ENCODE data around the gene PGAM1.
A peak's percentile ranks its signal among the peaks of the same experiment; 100 is the strongest.
"Not testable (repeated sequence)": the region's sequence is repeated elsewhere in the genome, so short reads cannot be mapped to it uniquely, and the experiment has no call there.

The PGAM1 gene

DNA sequence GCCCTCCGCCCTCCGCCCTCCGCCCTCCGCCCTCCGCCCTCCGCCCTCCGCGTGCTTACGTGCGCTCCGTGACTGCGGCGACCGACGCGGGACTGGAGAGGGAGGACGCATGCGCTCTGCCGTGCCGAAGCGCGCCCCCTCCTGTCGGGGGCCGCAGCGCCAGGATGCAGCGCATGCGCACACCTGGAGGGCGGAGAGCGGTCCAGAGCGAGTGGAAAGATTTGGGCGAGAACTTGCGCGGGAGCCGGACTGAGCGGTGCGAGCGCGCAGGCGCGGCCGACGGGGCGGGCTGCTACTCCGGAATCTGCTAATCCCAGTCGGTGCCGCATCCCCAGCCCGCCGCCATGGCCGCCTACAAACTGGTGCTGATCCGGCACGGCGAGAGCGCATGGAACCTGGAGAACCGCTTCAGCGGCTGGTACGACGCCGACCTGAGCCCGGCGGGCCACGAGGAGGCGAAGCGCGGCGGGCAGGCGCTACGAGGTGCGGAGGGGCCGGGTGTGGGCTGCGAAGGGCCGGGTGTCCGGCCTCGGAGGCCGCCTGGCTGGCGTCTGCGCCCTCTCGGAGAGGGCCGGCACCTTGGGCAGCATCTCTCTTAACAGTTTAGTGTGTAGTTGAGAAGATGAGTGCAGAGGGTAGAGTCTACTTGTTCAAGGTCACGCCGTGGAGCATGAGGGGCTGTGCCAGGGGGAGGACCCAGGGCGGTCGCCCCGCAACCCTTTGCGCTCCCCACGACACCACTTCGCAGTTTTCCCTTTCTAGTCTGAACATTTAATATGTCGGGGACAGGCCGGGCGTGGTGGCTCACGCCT lies at the start of gene PGAM1:
TSS of gene PGAM1 (plus strand) at position 228 of the 812 bp plus-strand sequence. CDS start at position 345, 117 bp downstream.
- peak; percentile 90 for DNase-seq (ENCODE audit: low read depth)

DNA sequence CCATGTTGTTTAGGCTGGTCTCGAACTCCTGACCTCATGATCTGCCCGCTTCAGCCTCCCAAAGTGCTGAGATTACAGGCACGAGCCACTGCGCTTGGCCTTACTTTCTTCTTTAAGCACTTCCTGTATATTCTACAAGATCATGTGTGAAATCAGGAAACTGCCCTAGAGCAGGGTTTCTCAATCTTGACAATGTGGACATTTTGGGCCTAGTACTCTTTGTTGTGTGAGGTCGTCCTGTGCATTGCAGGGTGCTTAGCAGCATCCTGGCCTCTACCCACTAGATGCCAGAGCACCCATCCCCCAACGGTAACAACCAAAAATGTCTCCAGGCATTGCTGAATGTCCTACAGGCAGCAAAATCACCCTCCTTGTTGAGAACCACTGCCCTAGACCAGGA lies 49.6 kb upstream of the PGAM1 start:
- DNase-seq (ENCODE audit: low read depth), result no peak

DNA sequence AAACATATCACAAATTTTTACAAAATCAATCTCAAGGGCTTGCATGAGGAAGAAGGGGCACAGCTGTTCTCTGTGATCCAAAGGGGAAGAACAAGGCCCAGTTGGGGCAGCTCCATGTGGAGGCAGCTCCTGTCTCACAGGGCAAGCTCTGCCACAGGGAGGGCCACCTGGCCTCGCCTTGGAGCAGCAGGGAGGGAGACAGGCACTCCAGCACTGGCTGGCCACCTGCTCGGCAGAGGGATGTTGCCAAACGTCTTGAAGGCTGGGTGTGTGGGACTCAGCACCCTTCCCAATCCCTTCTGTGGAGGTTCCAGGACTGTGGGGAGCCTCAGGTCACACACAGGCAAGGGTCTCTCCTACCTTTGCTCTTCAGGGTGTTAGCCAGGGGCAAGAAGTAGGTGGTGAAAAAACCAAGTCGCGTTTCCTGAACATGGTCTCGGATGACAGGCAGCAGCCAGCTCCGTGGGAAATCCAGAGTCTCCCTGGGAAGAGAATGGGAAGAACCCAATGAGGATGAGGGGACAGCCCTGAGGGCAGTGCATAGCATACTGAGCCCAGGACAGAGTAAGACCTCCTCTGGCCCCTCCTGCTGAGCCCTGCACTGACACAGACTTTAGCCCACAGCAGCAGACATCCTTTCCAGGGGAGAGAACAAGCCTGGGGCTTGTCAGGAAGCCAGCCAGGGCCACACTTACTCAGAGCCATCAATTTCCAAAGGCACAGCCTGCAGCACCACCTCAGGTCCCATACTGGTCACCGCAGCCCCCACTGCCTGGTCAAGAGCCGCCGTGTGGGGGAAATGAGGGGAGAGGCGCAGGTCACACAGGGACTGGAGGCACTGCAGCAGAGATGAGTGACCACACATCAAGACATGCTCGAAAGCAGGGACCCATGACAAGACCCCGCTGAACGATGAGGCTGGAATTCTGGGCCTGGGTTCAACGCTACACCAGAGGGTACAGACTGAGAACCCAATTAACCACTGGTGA lies 46.8 kb upstream of the PGAM1 start:
- DNase-seq (ENCODE audit: low read depth), result no peak

DNA sequence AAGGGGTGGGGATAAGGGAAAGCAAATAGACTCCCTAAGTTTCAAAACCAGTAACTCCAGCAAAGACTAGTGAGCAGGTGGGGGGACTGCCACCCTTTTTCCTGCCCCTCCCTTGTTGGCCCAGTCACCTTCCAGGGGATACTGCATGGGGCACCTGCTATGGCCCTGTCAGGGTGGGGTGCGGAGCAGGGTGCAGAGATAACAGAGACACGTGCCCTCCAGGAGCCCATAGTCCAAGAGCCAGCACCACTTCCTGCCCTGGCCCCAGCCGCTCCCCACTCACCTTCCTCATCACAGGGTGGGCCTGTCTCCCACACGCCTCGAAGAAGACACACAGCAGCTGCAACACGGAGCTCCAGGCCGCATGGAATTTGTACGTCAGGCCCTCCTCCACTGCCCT lies 45.5 kb upstream of the PGAM1 start:
- DNase-seq (ENCODE audit: low read depth), result no peak

DNA sequence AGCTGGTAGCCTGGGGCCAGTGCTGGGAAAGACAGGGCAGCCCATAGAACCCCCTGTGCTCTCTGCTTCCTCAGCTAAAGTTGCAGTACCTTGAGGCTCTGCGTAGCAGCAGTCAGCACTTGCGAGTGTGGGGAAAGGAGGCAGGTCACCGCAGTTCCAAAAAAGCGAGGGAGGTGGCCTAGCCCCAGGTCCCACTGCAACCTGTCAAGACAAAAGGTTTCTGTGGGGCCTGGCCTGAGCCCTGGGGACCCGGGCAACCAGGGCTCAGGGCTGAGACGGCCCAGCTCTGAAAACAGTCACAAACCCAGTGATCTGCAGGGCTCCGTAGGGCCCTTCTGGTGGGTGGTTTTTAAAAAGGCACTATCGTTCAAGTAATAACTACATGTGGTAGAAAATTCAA lies 44.4 kb upstream of the PGAM1 start:
- no peak for DNase-seq (ENCODE audit: low read depth)

DNA sequence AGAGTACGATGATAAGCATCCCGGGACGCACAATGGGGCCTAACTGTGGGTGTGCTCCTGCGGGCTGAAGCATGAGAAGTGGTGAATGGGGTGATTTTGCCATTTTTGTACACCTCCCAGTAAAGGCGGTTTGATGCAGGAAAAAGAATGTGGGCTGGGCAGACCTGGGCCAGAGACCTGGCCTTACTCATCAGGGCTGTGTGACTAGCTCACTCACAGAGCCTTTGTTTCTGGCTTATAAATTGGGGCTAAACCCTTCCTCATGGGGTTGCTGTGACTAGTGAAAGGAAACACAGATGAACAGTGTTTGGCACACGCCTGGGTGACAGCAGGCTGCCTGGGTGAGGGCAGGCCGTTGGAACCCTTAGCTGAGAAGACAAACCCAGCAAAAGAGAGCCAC lies 42.8 kb upstream of the PGAM1 start:
- no peak for DNase-seq (ENCODE audit: low read depth)

DNA sequence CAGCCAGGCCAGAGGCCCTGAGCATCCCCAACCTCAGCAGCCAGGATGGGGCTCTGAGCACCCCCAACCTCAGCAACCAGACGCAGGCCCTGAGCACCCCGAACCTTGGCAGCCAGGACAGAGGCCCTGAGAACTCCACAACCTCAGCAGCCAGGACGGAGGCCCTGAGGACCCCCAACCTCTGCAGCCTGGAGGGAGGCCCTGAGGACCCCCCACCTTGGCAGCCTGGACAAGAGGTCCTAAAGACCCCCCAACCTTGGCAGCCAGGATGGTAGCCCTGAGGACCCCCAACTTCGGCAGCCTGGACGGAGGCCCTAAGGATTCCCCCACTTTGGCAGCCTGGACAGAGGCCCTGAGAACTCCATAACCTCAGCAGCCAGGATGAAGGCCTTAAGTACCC lies 41.8 kb upstream of the PGAM1 start:
- no peak for DNase-seq (ENCODE audit: low read depth)

DNA sequence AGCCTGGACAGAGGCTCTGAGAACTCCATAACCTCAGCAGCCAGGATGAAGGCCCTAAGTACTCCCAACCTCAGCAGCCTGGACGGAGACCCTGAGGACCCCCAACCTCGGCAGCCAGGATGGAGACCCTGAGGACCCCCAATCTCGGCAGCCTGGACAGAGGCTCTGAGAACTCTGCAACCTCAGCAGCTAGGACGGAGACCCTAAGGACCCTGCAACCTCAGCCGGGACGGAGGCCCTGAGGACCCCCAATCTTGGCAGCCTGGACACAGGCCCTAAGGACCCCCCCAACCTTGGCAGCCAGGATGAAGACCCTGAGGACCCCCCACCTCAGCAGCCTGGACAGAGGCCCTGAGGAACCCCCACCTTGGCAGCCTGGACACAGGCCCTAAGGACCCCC lies 41.4 kb upstream of the PGAM1 start:
- no peak for DNase-seq (ENCODE audit: low read depth)

DNA sequence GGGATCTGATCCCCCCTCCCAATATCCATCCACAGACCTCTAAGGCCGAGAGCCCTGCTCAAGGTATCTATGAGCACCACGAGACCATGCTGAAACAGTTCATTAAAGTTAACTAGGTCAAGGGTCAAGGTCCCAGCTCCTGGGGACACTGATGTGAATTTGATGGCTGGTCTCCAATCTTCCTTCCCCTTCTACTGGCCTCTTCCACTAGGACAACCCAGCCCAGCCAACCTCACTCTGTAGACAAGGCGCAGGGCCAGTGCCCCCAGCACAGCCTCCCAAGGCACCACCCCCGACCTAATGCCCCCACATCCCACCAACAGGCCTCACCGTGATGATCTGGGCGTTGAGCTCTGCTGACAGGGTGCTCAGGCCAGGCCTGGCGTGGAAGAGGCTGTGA lies 40.4 kb upstream of the PGAM1 start:
- DNase-seq (ENCODE audit: low read depth), result no peak

DNA sequence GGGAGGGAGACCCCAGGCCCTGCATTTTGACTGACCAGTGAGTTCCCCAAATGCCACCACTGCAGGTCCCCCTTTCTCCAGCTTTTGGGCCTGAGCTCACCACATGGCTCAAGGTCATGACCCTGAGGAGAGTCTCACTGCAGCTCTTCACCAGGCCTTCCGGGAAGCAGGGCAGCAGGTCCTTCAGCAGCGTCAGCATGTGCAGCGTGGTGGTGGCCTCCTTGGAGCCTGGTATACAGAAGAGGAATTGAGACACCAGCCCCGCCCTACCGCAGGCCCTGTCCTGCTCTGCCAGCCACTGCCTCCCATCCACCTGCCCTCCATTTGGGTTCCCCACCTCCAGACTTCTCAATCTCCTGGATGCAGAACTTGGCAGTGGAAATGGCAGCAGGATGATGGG lies 37.8 kb upstream of the PGAM1 start:
- no peak for DNase-seq (ENCODE audit: low read depth)

DNA sequence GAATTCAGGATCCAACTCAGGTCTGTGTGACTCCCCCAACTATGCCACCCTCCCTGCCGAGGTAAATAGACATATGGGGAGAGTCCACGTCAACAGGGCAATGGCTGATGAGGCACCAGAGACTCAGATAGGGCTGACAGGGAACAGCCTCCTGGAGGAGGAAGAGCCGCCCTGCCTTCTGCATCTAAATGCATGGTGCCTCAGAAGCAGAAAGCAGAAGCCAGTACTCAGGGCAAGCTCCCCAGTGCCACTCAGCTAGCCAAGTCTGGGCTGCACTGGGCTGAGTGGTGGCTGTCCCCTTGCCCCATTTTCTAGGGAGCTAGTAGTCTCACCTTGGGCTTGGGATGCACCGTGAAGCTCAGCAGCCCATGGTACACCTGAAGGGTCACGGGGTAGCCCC lies 35.9 kb upstream of the PGAM1 start:
- no peak for DNase-seq (ENCODE audit: low read depth)

DNA sequence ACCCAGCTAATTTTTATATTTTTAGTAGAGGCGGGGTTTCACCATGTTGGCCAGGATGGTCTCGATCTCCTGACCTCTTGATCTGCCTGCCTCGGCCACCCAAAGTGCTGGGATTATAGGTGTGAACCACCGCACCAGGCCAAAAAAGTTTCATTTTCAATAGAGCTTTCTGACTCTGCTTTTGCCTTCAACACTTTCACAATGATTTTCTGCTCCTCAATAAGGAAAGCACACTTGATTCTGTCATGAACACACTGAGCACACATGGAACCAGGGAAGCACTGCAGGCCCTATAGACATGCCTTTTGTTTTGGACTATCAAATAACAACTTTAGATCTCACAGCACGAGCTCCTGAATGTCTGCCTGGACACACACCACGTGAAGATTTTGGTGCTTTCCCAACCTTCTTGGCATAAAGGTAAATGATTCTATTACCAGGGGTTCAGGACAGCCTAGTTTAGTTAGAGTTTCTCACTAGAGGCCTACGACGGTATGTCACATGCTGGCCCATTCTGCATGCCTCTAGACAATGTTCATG lies 32.9 kb upstream of the PGAM1 start:
- no peak for DNase-seq (ENCODE audit: low read depth)

DNA sequence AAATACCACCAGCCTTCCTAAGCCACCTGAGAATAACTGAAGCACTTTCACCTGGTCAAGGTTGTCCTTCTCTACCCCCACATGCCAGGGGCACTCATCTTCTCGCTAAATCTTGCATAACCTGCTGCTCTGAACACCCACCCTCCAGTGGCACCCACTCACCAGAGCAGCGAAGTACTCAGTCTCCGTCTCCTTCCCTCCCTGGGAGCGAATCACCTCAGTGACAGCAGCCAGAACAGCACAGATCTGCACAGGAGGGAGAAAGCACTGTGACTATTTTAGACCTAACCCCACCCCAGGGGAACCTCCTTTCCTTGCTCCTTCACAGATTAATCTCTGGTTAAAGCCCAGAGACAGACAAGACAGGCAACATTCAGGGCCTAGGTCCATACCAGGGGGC lies 29.9 kb upstream of the PGAM1 start:
- DNase-seq (ENCODE audit: low read depth), result no peak

DNA sequence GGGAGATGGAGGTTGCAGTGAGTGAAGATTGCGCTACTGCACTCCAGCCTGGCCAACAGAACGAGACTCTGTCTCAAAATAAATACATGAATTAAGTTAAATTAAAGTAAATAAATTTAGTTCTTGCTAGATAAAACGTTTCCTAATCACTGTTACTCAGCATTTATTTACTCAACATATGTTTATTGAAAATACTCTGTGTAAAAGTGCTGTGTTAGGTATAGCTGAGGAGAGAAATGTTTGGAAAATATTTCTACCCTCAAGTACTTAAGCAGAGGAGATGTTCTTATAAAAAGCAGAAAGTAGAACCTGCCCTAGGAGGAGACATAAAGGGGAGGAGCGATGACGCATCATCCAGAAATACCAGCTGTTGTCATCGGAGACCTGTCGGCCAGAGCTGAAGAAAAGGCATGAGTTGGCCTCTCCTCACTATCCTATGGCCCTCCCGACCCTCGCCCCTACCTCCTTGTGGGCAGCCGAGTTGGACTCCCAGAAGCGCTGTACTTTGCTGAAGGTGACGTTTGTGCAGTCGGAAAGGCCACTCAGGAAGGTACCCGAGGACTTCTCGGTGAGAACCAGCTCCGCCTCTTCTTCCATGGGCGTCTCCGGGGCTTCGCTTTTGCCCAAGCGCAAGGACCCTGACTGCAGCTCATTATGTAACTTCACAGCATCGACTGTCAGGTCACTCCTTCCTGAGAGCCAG lies 26.0 kb upstream of the PGAM1 start:
- DNase-seq (ENCODE audit: low read depth), result no peak

DNA sequence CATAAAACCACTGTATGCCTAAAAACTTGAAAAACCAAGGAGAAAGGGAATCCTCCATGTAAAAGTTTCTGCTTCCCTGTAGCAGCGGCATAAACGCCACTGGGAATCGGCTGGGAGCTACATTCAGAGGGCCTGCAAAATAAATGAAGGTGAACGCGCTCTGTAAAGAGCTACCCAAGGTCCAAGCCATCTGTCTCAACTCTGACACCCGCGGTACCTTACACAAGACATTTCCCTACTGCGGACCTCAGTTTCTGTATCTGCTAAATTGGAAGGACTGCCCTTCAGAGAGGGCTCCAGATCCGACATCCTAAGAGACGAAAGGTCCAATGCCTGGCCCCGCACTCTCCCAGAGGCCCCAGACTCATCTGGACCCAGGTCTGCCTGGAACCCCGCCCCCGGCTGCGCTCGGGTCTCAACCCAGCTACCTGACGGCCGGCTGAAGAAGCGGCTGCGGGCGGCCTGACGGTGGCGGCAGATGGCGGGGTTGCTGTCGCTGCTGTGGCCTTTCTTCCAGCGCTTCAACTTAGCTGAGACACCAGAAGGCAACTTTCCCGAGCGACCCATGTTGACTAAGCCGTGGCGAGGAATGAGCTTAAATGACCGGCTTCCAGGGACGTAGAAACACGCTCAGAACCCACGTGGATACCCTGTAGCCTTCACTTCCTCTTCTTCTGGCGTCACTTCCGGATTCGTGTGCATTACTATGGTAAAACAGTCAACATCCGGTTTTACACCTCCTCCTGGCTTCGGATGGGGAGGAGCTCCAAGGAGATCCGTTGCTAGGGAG lies 25.1 kb upstream of the PGAM1 start, which contains the start of gene RRP12:
TSS of gene RRP12 (minus strand) at position 676 of the 790 bp plus-strand sequence. CDS start at position 567, 109 bp downstream.
- DNase-seq (ENCODE audit: low read depth), result peak; percentile 83

DNA sequence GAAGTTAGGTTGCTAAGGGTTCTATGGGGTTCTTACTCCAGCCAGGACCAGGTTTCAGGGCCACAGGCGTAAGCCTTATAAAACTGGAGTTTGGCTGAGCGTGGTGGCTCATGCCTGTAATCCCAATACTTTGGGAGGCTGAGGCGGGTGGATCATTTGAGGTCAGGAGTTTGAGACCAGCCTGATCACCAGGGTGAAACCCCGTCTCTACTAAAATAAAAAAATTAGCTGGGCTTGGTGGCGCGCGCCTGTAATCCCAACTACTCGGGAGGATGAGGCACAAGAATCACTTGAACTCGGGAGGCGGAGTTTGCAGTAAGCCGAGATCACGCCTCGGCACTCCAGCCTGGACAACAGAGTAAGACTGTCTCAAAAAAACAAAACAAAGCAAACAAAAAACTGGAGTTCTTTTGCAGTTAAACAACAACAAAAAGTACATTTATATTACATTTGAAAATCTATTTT lies 24.5 kb upstream of the PGAM1 start:
- DNase-seq (ENCODE audit: low read depth), result no peak

DNA sequence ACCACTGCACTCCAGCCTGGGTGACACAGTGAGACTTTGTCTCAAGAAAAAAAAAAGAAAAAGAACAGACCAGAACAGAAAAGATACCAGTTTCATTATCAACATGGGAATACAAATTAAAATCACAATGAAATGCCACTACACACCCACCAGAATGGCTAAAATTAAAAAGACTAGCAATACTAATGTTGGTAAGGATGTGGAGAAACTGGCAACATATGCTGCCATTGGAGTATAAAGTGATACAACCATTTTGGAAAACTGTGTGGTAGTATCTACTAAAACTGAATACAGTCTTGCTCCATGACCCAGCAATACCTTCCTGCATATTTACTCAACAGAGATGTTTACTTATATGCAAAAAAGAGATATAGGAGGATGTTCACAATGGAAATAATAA lies 21.9 kb upstream of the PGAM1 start:
- no peak for DNase-seq (ENCODE audit: low read depth)

DNA sequence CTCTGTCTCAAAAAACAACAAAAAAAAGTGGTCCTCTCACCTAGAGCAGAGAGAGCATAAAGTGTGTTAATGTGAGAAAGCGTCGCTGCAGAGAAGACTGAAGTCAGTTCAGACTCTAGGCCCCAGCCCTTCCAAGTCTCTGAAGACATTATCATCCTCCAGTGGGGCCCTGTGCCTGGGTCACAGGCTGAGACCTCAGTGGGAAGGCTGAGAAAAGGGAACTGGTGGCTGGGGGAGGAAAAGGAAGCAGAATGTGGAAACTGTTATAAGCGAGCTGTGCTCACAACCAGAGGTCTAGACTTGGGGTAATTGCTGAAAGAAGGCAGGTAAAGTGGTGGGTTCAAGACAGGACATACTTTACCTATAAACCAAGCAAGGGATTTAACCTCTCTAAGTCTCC lies 19.9 kb upstream of the PGAM1 start:
- DNase-seq (ENCODE audit: low read depth), result no peak

DNA sequence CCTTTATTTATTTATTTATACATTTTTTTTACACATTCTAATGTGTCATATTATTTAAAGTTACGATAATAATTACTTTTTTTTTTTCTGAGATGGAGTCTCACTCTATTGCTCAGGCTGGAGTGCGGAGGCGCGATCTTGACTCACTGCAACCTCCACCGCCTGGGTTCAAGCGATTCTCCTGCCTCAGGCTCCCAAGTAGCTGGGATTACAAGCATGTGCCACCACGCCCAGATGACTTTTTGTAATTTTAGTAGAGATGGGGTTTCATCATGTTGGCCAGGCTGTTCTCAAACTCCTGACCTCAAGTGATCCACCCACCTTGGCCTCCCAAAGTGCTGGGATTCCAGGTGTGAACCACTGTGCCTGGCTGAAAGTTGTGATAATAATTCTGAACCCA lies 19.5 kb upstream of the PGAM1 start:
- not testable (repeated sequence) for DNase-seq (ENCODE audit: low read depth)

DNA sequence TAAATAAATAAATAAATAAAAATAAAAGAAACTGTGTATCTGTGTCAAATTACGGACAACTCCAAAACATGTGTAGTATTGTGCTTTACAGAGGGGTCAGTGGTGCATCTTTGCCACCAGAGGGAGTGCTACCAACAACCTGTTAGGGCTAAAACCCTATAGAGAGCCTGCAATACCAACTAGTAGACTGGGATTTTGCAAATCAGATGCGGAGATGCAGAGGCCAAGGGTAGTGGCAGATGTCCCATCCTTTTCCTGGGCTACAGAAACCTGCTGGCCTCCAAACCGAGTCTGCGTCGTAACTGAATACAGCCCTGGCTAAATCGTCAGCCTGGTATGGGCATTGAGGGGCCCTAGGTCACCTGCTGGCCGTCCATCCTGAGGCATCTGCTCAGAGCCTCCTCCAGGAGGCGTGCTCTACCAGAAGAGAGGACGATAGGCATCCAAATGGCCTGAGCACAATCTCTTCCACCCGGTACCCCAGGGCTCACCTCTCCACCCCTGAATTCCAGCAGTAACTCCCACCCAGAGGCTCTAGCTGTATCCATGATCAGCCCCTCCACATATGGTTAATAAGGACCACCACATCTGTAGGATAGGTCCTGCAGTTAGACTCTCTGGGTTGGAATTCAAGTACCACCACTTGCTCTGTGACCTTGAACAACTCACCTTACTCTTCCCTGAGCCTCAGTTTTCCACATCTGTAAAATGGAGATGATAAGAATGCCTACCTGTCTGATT lies 18.6 kb upstream of the PGAM1 start:
- peak; percentile 37 for DNase-seq (ENCODE audit: low read depth)

DNA sequence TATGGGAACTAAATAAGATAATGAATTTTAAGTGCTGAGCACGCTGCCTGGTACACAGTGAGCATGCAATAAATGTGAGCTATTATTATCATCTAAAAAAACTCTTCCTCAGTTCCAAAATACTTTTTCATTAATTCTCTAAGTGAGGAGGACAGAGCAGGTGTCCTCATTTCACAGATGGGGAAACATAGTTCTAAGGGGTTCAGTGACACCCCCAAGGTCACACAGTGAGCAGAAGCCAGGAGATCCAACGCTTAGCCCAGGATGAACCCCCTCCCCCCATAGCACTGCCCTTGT lies 18.1 kb upstream of the PGAM1 start:
- DNase-seq (ENCODE audit: low read depth), result no peak

Measured in T-helper 22 cell (primary cell).